Stomach (tissue), 9 donors: ENCODE data around the gene CD164. TPM values are rescaled to one million over a fixed set of nuclear protein-coding genes. Genes with fewer than 3 reads are reported as not detected.
"Not testable (repeated sequence)": the region's sequence is repeated elsewhere in the genome, so short reads cannot be mapped to it uniquely, and the experiment has no call there.

Experiments
- DNase-seq, 2 donors: peaks; one replicate each; pipeline versions ENCODE4 v3.0.0 to v3.0.0-alpha.2; 2013 to 2019
- H3K27ac ChIP-seq, 5 donors: fragments of 200-600 bp in 4 of 5; sonication (generic) in 4 of 5; one replicate each; pipeline ENCODE4 v1.5.1; 2013 to 2019; ENCODE audit warnings: mild to moderate bottlenecking in 1 of 5, moderate library complexity in 1 of 5
- H3K27me3 ChIP-seq, 3 donors: fragments of 200-600 bp; sonication (generic); one replicate each; pipeline ENCODE4 v1.5.1; 2017 to 2019; ENCODE audit warnings: mixed run types in 1 of 3
- H3K36me3 ChIP-seq, 4 donors: fragments of 200-600 bp; sonication (generic); 1 replicate in 3 of 4; 2 replicates in 1 of 4; pipeline ENCODE4 v1.5.1; 2016 to 2019
- H3K4me1 ChIP-seq, 4 donors: fragments of 200-600 bp; sonication (generic); one replicate each; pipeline ENCODE4 v1.5.1; 2016 to 2019
- H3K4me3 ChIP-seq, 4 donors: fragments of 200-600 bp; sonication (generic) in 3 of 4; one replicate each; pipeline ENCODE4 v1.5.1; 2016 to 2019; ENCODE audit warnings: mild to moderate bottlenecking in 1 of 4
- H3K9me3 ChIP-seq, 4 donors: fragments of 200-600 bp; sonication (generic); one replicate each; pipeline ENCODE4 v1.5.1; 2016 to 2019
- EP300 ChIP-seq: sonication (generic); formaldehyde crosslinking; IDR thresholded peaks from one replicate; pipeline ENCODE4 v1.6.1; 2017; ENCODE audit warnings: antibody characterized with exemption
- POLR2A ChIP-seq, 4 donors: fragments of 450-650 bp; IDR thresholded peaks; one replicate each; pipeline ENCODE4 v1.6.1; 2016; ENCODE audit warnings: antibody characterized with exemption in 4 of 4, control low read depth in 2 of 4, mild to moderate bottlenecking in 1 of 4, moderate library complexity in 1 of 4
- POLR2AphosphoS5 ChIP-seq, 3 donors: sonication (generic); formaldehyde crosslinking; IDR thresholded peaks; one replicate each; pipeline ENCODE4 v1.6.1; 2016; ENCODE audit warnings: antibody characterized with exemption in 3 of 3
- WGBS, 5 donors: extraction: QIAGEN DNeasy Blood & Tissue Kit in 3 of 5; methylation state at CpG; one replicate each; pipeline versions ENCODE4 v1.1.5 to v1.1.7; 2013 to 2018; 5-methylcytosine and 5-hydroxymethylcytosine counted together
- intact Hi-C: fragments of 100-400 bp; cut with DNase I; formaldehyde crosslinking; loops from one replicate; pipeline ENCODE4 v1.15.1; 2023; ENCODE audit warnings: low total_unique reads
- polyA plus RNA-seq, 3 donors: library from polyadenylated mRNA; stranded (reverse); fragments of 200-250 nt; gene quantifications; one replicate each; pipeline ENCODE4 v1.2.3, GENCODE V29; 2013
- total RNA-seq, 5 donors: library from RNA; depleted of rRNA; stranded (reverse); fragments of >200 nt; gene quantifications; one replicate each; pipeline versions ENCODE4 v1.1.0 to v1.2.3, GENCODE V29; 2014 to 2016
- TF ChIP-seq, protein P1 (sequence below), 7 experiments: fragments of 450-650 bp in 4 of 7; fragments of 200-600 bp in 3 of 7; sonication (generic) in 3 of 7; IDR thresholded peaks; one replicate each; pipeline ENCODE4 v1.5.1; 2016 to 2019; ENCODE audit warnings: antibody characterized with exemption in 7 of 7, control low read depth in 2 of 7, mild to moderate bottlenecking in 1 of 7
- donor health status: healthy with polysubstance abuse.
- donor health status: Bipolar disorder and iron deficiency.
- donor health status: healthy.

CD164 gene
- total and polyA plus RNA-seq, 8 donors: 62.4 to 453 (median 102) TPM

DNA sequence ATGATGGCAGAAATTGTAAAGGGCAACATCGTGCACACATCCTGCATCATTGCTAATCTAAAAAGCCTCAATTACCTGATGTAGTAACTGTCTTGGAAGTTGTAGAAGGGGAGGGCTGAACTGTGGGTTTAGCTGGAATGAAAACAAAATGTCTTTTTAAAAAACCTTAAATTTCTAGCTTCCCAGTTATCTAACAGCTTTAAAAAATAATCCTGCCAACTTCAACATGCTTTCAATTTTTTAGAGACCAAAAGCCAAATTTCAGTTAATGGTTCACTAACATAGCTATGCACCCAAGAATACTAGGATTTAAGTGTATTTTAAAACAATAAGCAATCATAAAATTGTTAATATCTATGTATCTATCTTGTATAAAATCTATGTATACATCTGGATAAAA, 11.9 kb downstream of the CD164 start:
- intact Hi-C loops: no loop called here
- Histone ChIP-seq H3K4me3 (no peak overlapping the region), H3K36me3 (peaks cover 53 to 94% (median 88%) of the 10 kb centered on the region in 4 donors), H3K9me3 (no peaks in the 10 kb centered on the region), H3K4me1 (peaks cover 4 to 53% (median 22%) of the 10 kb centered on the region in 4 donors), H3K27me3 (no peaks in the 10 kb centered on the region), H3K27ac (no peak overlapping the region)
- DNase-seq: no peak
- WGBS, 5 donors: 81 to 95% (median 88%) methylated on average over 1 of the region's 1 CpG
- TF ChIP-seq EP300: no peak
- no peak for TF ChIP-seq POLR2AphosphoS5 (IDR thresholded peaks at IDR 0.05)
- TF ChIP-seq, protein P1, sequence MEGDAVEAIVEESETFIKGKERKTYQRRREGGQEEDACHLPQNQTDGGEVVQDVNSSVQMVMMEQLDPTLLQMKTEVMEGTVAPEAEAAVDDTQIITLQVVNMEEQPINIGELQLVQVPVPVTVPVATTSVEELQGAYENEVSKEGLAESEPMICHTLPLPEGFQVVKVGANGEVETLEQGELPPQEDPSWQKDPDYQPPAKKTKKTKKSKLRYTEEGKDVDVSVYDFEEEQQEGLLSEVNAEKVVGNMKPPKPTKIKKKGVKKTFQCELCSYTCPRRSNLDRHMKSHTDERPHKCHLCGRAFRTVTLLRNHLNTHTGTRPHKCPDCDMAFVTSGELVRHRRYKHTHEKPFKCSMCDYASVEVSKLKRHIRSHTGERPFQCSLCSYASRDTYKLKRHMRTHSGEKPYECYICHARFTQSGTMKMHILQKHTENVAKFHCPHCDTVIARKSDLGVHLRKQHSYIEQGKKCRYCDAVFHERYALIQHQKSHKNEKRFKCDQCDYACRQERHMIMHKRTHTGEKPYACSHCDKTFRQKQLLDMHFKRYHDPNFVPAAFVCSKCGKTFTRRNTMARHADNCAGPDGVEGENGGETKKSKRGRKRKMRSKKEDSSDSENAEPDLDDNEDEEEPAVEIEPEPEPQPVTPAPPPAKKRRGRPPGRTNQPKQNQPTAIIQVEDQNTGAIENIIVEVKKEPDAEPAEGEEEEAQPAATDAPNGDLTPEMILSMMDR (IDR thresholded peaks at IDR 0.05): no peak
- TF ChIP-seq POLR2A (IDR thresholded peaks at IDR 0.05): no peak

DNA sequence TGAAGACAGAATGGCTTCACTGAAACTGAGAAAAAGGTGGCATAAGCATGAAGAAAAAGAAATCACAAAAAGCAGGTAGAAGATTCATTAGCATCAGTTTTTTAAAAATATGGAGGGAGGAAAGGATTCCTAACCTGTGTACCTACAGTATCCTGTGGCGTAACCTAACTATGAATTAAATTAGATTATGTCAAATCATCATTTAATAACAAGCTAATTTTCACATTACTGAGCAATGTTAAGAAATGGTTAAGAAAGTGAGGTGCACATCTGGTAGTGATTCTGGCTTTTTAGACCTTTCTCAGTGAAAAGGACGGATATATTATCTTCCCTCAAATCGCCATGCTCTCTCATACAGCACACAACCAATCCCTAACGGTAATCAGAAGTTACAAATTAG, 12.5 kb downstream of the CD164 start:
- Histone ChIP-seq H3K27me3 (no peaks in the 10 kb centered on the region), H3K4me3 (no peak overlapping the region), H3K9me3 (no peaks in the 10 kb centered on the region), H3K27ac (no peak overlapping the region), H3K4me1 (peaks cover 4 to 47% (median 18%) of the 10 kb centered on the region in 4 donors), H3K36me3 (peaks cover 51 to 93% (median 88%) of the 10 kb centered on the region in 4 donors)
- TF ChIP-seq, protein P1 (IDR thresholded peaks at IDR 0.05): no peak
- TF ChIP-seq EP300 (no peak), POLR2A (IDR thresholded peaks at IDR 0.05) (no peak), POLR2AphosphoS5 (IDR thresholded peaks at IDR 0.05) (no peak)
- DNase-seq: no peak
- intact Hi-C loops: no loop called here
- 73 to 92% (median 86%) methylated on average over 4 of the region's 4 CpGs for whole genome bisulfite sequencing, 5 donors

DNA sequence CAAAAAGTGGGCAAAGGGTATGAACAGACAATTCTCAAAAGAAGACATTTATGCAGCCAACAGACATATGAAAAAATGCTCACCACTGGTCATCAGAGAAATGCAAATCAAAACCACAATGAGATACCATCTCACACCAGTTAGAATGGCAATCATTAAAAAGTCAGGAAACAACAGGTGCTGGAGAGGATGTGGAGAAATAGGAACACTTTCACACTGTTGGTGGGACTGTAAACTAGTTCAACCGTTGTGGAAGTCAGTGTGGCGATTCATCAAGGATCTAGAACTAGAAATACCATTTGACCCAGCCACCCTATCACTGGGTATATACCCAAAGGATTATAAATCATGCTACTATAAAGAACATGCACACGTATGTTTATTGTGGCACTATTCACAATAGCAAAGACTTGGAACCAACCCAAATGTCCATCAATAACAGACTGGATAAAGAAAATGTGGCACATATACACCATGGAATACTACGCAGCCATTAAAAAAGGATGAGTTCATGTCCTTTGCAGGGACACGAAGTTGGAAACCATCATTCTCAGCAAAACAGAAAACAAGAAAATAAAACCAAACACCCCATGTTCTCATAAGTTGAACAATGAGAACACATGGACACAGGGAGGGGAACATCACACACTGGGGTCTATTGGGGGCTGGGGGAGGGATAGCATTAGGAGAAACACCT, 17.7 kb downstream of the CD164 start:
- 88 to 100% (median 94%) methylated on average over 4 to 5 of the region's 5 CpGs for WGBS, 5 donors
- DNase-seq: not testable (repeated sequence)
- peaks cover 51 to 100% (median 95%) of the 10 kb centered on the region in 4 donors for H3K36me3 ChIP-seq

GRCh38 chr6:109363753-109364152, 18.5 kb downstream of the CD164 start:
- Histone ChIP-seq H3K27ac (no peak overlapping the region), H3K36me3 (peaks cover 44 to 100% (median 96%) of the 10 kb centered on the region in 4 donors), H3K4me1 (no peaks in the 10 kb centered on the region), H3K9me3 (no peaks in the 10 kb centered on the region), H3K4me3 (no peak overlapping the region), H3K27me3 (no peaks in the 10 kb centered on the region)
- DNase-seq: no peak
- 95 to 100% (median 96%) methylated on average over 2 of the region's 2 CpGs for WGBS, 5 donors
- intact Hi-C loops: no loop called here
- TF ChIP-seq EP300: no peak
- no peak for TF ChIP-seq POLR2A (IDR thresholded peaks at IDR 0.05)
- no peak for TF ChIP-seq POLR2AphosphoS5 (IDR thresholded peaks at IDR 0.05)
- TF ChIP-seq, protein P1 (IDR thresholded peaks at IDR 0.05): no peak

More for the DNA sequence above, 17.7 kb downstream of the CD164 start:
- H3K9me3 ChIP-seq, H3K4me3 ChIP-seq, H3K27me3 ChIP-seq, H3K27ac ChIP-seq, H3K4me1 ChIP-seq, intact Hi-C loops: not testable (repeated sequence)
